ENCODE data around the gene EXOSC10.
"Not testable (repeated sequence)": the region's sequence is repeated elsewhere in the genome, so short reads cannot be mapped to it uniquely, and the experiment has no call there.

- TF ChIP-seq, protein P1, sequence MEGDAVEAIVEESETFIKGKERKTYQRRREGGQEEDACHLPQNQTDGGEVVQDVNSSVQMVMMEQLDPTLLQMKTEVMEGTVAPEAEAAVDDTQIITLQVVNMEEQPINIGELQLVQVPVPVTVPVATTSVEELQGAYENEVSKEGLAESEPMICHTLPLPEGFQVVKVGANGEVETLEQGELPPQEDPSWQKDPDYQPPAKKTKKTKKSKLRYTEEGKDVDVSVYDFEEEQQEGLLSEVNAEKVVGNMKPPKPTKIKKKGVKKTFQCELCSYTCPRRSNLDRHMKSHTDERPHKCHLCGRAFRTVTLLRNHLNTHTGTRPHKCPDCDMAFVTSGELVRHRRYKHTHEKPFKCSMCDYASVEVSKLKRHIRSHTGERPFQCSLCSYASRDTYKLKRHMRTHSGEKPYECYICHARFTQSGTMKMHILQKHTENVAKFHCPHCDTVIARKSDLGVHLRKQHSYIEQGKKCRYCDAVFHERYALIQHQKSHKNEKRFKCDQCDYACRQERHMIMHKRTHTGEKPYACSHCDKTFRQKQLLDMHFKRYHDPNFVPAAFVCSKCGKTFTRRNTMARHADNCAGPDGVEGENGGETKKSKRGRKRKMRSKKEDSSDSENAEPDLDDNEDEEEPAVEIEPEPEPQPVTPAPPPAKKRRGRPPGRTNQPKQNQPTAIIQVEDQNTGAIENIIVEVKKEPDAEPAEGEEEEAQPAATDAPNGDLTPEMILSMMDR (IDR thresholded peaks at IDR 0.05) = not testable (repeated sequence)
- TF ChIP-seq POLR2A, POLR2AphosphoS5, EP300 (IDR thresholded peaks at IDR 0.05): not testable (repeated sequence)
These were observed 62.5 kb downstream of the EXOSC10 start for GRCh38 chr1:11037019-11037739.
